ENCODE data around the gene DOCK9. TPM values are rescaled to one million over a fixed set of nuclear protein-coding genes. Genes with fewer than 3 reads are reported as not detected.

The DOCK9 gene
- total and polyA plus RNA-seq, 8 donors: 7.5 to 26.3 (median 16.3) TPM

DNA sequence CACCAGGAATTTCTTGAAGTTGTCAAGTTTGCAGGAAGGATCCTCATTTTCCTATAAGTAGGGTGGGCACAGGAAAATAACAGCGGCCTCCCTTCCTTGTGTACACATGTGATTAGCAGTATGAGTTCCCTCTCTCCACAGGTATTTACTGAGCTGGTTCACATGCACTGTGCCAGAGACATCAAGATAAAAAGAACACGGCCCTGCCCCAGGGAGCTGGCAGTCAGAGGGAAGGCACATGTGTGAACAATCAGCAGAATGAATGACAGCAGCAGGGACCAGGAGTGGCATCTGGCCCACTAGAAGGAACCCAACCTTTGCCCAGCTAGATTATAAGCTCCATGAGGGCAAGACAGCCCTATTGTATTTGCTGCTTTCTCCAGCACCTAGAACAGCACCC is 13.9 kb downstream of the DOCK9 start:
- TF ChIP-seq, protein P1, sequence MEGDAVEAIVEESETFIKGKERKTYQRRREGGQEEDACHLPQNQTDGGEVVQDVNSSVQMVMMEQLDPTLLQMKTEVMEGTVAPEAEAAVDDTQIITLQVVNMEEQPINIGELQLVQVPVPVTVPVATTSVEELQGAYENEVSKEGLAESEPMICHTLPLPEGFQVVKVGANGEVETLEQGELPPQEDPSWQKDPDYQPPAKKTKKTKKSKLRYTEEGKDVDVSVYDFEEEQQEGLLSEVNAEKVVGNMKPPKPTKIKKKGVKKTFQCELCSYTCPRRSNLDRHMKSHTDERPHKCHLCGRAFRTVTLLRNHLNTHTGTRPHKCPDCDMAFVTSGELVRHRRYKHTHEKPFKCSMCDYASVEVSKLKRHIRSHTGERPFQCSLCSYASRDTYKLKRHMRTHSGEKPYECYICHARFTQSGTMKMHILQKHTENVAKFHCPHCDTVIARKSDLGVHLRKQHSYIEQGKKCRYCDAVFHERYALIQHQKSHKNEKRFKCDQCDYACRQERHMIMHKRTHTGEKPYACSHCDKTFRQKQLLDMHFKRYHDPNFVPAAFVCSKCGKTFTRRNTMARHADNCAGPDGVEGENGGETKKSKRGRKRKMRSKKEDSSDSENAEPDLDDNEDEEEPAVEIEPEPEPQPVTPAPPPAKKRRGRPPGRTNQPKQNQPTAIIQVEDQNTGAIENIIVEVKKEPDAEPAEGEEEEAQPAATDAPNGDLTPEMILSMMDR (IDR thresholded peaks at IDR 0.05): no peak
- H3K27ac ChIP-seq: no peak overlapping the region
- no peak for DNase-seq
- FAIRE-seq: no peak
- H3K4me1 ChIP-seq: no peaks in the 10 kb centered on the region
- intact Hi-C loops (cut with DNase I): no loop called here
- H3K4me3 ChIP-seq: no peak overlapping the region
- ATAC-seq: peak in 2 of 4 donors; percentile 45 to 62
- H3K27me3 ChIP-seq: no peaks in the 10 kb centered on the region
- H3K9me3 ChIP-seq: no peaks in the 10 kb centered on the region
- WGBS, 2 donors: 16 to 21% methylated on average over 2 of the region's 2 CpGs
- H3K36me3 ChIP-seq: no peaks in the 10 kb centered on the region

DNA sequence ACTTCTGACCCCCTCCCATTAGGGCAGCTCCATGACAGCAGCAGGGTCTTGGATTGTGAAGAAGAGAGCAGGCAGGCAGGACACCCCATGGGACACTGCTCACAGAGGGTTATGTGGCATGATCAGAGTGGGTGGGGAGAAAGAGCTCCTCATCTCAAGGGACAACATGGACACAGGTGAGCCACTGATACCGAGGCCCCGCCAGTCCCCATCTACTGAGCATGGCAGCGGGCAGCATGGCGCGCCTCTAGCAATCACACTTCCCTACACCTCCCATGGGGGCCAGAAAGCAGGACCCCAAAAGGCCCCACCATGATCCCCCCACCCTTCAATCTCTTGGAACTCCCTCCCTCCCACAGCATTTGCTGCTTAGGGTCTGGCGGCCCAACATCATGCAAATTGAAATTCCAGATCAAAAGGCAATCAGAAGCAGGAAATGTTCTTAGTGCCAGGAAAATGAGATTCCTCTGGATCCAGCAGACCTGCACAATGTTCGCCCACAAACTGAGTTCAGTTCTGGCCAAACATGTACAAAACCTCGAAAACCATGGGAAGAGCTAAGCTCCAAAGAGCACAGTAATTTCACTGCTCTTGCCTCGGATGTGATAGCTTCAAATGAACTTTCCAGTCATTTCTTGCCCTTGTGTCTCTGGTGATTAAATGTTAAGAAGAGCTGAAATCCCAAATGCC is 14.8 kb downstream of the DOCK9 start:
- Histone ChIP-seq H3K4me3 (no peak overlapping the region), H3K9me3 (no peaks in the 10 kb centered on the region), H3K27ac (no peak overlapping the region), H3K4me1 (no peaks in the 10 kb centered on the region), H3K27me3 (no peaks in the 10 kb centered on the region), H3K36me3 (no peaks in the 10 kb centered on the region)
- intact Hi-C loops (cut with DNase I): no loop called here
- FAIRE-seq: no peak
- ATAC-seq: no peak
- WGBS, 2 donors: 90 to 92% methylated on average over 9 of the region's 9 CpGs
- TF ChIP-seq, protein P1 (IDR thresholded peaks at IDR 0.05): no peak
- DNase-seq: no peak

DNA sequence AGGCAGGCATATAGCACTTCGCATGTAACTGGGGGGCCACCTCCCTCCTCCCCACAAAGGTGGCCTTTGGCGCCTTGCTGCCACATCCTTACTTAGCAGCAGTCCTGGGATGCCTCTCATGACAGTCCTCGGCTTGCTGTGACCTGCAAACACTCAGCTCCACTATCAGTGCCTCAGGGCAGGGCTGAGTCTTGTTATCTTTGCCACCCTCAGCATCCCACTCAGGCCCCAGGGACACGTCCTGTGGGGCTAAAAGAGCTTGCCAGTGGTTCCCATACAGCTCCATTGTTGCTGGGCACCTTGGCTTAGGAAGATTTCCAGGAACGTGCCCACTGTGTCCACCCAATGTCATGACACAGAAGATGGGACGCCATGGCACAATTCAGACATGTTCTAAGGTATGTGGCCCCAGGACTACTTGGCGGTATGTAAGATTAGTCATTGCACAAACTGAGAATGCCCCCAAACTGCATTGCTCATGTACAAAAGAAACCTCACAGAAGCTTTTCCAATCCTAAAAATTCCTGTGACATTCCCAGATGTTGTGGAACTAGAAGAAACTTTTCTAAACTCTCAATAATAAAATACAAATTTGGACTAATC is 16.3 kb downstream of the DOCK9 start:
- Histone ChIP-seq H3K9me3 (no peaks in the 10 kb centered on the region), H3K4me3 (no peak overlapping the region), H3K27me3 (no peaks in the 10 kb centered on the region), H3K4me1 (no peaks in the 10 kb centered on the region), H3K27ac (no peak overlapping the region), H3K36me3 (no peaks in the 10 kb centered on the region)
- DNase-seq: no peak
- intact Hi-C loops (cut with DNase I): no loop called here
- no peak for FAIRE-seq
- ATAC-seq: no peak
- WGBS, 2 donors: 91 to 95% methylated on average over 7 of the region's 7 CpGs
- TF ChIP-seq, protein P1 (IDR thresholded peaks at IDR 0.05): no peak

DNA sequence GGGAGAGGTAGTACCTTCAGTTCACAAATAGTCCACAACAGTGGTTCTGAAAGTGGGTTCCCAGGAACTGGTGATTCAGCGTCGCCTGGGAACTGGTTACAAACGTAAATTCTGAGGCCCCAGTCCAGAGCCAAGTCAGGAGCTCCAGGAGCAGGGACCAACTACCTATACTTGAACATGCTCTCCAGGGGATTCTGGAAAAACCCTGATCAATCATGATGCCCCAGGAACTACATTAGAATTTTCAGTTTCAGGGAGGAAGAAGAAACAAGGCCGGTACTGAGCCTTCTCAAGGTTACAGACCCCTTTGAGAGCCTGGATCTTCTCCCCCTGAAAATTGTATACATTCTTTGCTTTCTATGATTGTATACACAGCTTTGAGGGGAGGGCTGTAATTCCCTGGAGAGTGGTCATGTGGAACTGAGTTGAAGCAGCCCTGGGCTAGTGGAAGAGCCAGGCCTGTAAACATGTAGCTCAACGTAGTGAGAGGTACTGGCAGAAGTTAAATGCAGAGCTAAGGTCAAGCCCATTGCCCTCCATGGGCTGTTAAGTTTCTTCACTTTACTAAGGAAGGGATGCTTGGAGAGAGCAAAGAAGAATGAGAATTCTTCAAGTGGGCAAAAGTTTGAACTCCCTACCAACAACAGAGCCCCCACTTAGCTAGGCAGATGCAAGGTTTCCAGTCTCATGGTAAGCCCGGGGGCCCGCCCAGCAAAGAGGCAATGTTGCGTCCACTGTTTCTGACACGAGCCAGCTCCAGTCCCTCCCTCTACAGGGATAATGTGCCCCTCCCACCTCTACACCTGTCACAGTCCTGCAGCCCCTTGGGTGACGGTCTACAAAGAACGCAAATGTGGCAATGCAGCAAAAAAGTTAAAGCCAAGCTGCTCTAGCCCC is 17.0 kb downstream of the DOCK9 start:
- no peak for ATAC-seq
- WGBS, 2 donors: 94% methylated on average over 11 of the region's 11 CpGs
- intact Hi-C loops (cut with DNase I): no loop called here
- no peaks in the 10 kb centered on the region for H3K27me3 ChIP-seq
- no peak overlapping the region for H3K27ac ChIP-seq
- H3K4me3 ChIP-seq: no peak overlapping the region
- H3K36me3 ChIP-seq: no peaks in the 10 kb centered on the region
- DNase-seq: no peak
- TF ChIP-seq, protein P1 (IDR thresholded peaks at IDR 0.05): no peak
- H3K9me3 ChIP-seq: no peaks in the 10 kb centered on the region
- FAIRE-seq: no peak
- H3K4me1 ChIP-seq: no peaks in the 10 kb centered on the region

Measured in pancreas (tissue), 10 donors.